SK-N-DZ (cell line): ENCODE results near the gene TTC34.

Experiments
- DNase-seq: peaks from one replicate; pipeline ENCODE4 v3.0.0-alpha.2; 2015; ENCODE audit warnings: low spot score

TTC34 gene

GRCh38 chr1:2606881-2607621 lies 194.4 kb downstream of the TTC34 start:
- no peak for DNase-seq

- no peak for DNase-seq
Measured at GRCh38 chr1:2606396-2606880, 195.1 kb downstream of the TTC34 start.

- DNase-seq: no peak
Measured at GRCh38 chr1:2605509-2606395, 195.7 kb downstream of the TTC34 start.

- no peak for DNase-seq
Measured at GRCh38 chr1:2604844-2605508, 196.5 kb downstream of the TTC34 start.

GRCh38 chr1:2604156-2604843 lies 197.2 kb downstream of the TTC34 start:
- DNase-seq: no peak

- no peak for DNase-seq
Measured at GRCh38 chr1:2603521-2604155, 197.9 kb downstream of the TTC34 start.

- DNase-seq: no peak
Measured at GRCh38 chr1:2602866-2603520, 198.5 kb downstream of the TTC34 start.

- no peak for DNase-seq
Measured at GRCh38 chr1:2602311-2602835, 199.1 kb downstream of the TTC34 start.

- DNase-seq: no peak
Measured at GRCh38 chr1:2601721-2602303, 199.7 kb downstream of the TTC34 start.

- no peak for DNase-seq
Measured at GRCh38 chr1:2598329-2598931, 203.1 kb downstream of the TTC34 start.

GRCh38 chr1:2597441-2598328 lies 203.8 kb downstream of the TTC34 start:
- DNase-seq: no peak

GRCh38 chr1:2596530-2597333 lies 204.8 kb downstream of the TTC34 start:
- peak; percentile 15 for DNase-seq

- DNase-seq: no peak
Measured at GRCh38 chr1:2595812-2596529, 205.5 kb downstream of the TTC34 start.

GRCh38 chr1:2595261-2595811 lies 206.2 kb downstream of the TTC34 start:
- DNase-seq: no peak

GRCh38 chr1:2594641-2595131 lies 206.8 kb downstream of the TTC34 start:
- no peak for DNase-seq

- no peak for DNase-seq
Measured at GRCh38 chr1:2594001-2594640, 207.4 kb downstream of the TTC34 start.
